Thyroid gland (tissue), 4 donors: ENCODE results near the gene GIMAP1. TPM values are rescaled to one million over a fixed set of nuclear protein-coding genes. Genes with fewer than 3 reads are reported as not detected.
"Not testable (repeated sequence)": the region's sequence is repeated elsewhere in the genome, so short reads cannot be mapped to it uniquely, and the experiment has no call there.

Experiments
- DNase-seq, 2 donors: peaks; one replicate each; pipeline ENCODE4 v3.0.0-alpha.2; 2019
- H3K27ac ChIP-seq, 3 donors: fragments of 200-600 bp; sonication (generic); 1 replicate in 2 of 3; 2 replicates in 1 of 3; pipeline ENCODE4 v1.5.1; 2016 to 2019; ENCODE audit warnings: mild to moderate bottlenecking in 1 of 3, moderate library complexity in 1 of 3
- H3K27me3 ChIP-seq: fragments of 200-600 bp; sonication (generic); one replicate; pipeline ENCODE4 v1.5.1; 2019
- H3K36me3 ChIP-seq, 2 donors: fragments of 200-600 bp; sonication (generic); one replicate each; pipeline ENCODE4 v1.5.1; 2016 to 2019
- H3K4me1 ChIP-seq, 2 donors: fragments of 200-600 bp; sonication (generic); one replicate each; pipeline ENCODE4 v1.5.1; 2017 to 2019
- H3K4me3 ChIP-seq, 3 donors: fragments of 200-600 bp; sonication (generic); replicated peaks in 1 of 3; 1 replicate in 2 of 3; 2 replicates in 1 of 3; pipeline ENCODE4 v1.5.1; 2016; ENCODE audit warnings: mild to moderate bottlenecking in 1 of 3
- H3K9me3 ChIP-seq: fragments of 200-600 bp; sonication (generic); one replicate; pipeline ENCODE4 v1.5.1; 2017
- CTCF ChIP-seq, 6 experiments: fragments of 200-600 bp in 3 of 6; fragments of 450-650 bp in 3 of 6; sonication (generic) in 3 of 6; IDR thresholded peaks; one replicate each; pipeline ENCODE4 v1.5.1; 2016 to 2019; ENCODE audit warnings: antibody characterized with exemption in 6 of 6, mild to moderate bottlenecking in 2 of 6, inconsistent platforms in 1 of 6, moderate library complexity in 1 of 6
- POLR2A ChIP-seq, 2 donors: fragments of 450-650 bp; IDR thresholded peaks; one replicate each; pipeline ENCODE4 v1.6.1; 2017; ENCODE audit warnings: antibody characterized with exemption in 2 of 2, mild to moderate bottlenecking in 2 of 2, moderate library complexity in 1 of 2
- WGBS, 2 donors: methylation state at CpG; one replicate each; pipeline ENCODE4 v1.1.5; 2017; 5-methylcytosine and 5-hydroxymethylcytosine counted together
- intact Hi-C: fragments of 100-400 bp; cut with DNase I; formaldehyde crosslinking; loops from one replicate; pipeline ENCODE4 v1.15.1; 2023
- total RNA-seq, 4 donors: library from RNA; depleted of rRNA; stranded (reverse); fragments of >200 nt; gene quantifications; one replicate each; pipeline ENCODE4 v1.2.3, GENCODE V29; 2016

GIMAP1 gene
- 10 to 100 TPM in 2 of 4 donors, 1 to 10 TPM in 2; 6.7 to 23.6 (median 9.6) TPM for total RNA-seq

GRCh38 chr7:150716368-150716767 lies at the start of gene GIMAP1:
TSS of gene GIMAP1 (plus strand) at chr7:150716613. CDS start at chr7:150719048, 2,435 bp downstream.
- WGBS, 2 donors, result 33 to 34% methylated on average over 5 of the region's 5 CpGs
- H3K27me3 ChIP-seq, result no peaks in the 10 kb centered on the region
- peaks cover 0 to 7% of the 10 kb centered on the region in 2 donors for H3K4me1 ChIP-seq
- intact Hi-C loops, result no loop called here
- H3K36me3 ChIP-seq, result no peaks in the 10 kb centered on the region
- TF ChIP-seq CTCF (IDR thresholded peaks at IDR 0.05), result no peak
- TF ChIP-seq POLR2A (IDR thresholded peaks at IDR 0.05), result peak in 1 of 2 donors; percentile 38
- H3K9me3 ChIP-seq, result no peaks in the 10 kb centered on the region
- peak within 1 kb of the TSS; percentile 52 to 53 (median 52) for H3K27ac ChIP-seq
- peak within 1 kb of the TSS in 1 of 3 donors; percentile 19 for H3K4me3 ChIP-seq
- peak; percentile 23 to 38 for DNase-seq

- TF ChIP-seq CTCF (IDR thresholded peaks at IDR 0.05), result no peak
- TF ChIP-seq POLR2A (IDR thresholded peaks at IDR 0.05), result no peak
- DNase-seq, result no peak
- Histone ChIP-seq H3K9me3 (no peaks in the 10 kb centered on the region), H3K27ac (no peak overlapping the region), H3K4me3 (no peak overlapping the region), H3K27me3 (no peaks in the 10 kb centered on the region), H3K36me3 (no peaks in the 10 kb centered on the region), H3K4me1 (no peaks in the 10 kb centered on the region)
- WGBS, 2 donors, result 58 to 71% methylated on average over 1 of the region's 1 CpG
- intact Hi-C loops, result no loop called here
These were observed 47.9 kb upstream of the GIMAP1 start for GRCh38 chr7:150668472-150668911.

- Histone ChIP-seq H3K4me3 (no peak overlapping the region), H3K36me3 (no peaks in the 10 kb centered on the region), H3K27ac (no peak overlapping the region), H3K9me3 (no peaks in the 10 kb centered on the region), H3K4me1 (no peaks in the 10 kb centered on the region), H3K27me3 (no peaks in the 10 kb centered on the region)
- DNase-seq, result no peak
- intact Hi-C loops, result no loop called here
- no peak for TF ChIP-seq CTCF (IDR thresholded peaks at IDR 0.05)
- TF ChIP-seq POLR2A (IDR thresholded peaks at IDR 0.05), result no peak
These were observed 47.4 kb upstream of the GIMAP1 start for GRCh38 chr7:150668977-150669376.

GRCh38 chr7:150671798-150672585 lies 44.4 kb upstream of the GIMAP1 start:
- H3K4me1 ChIP-seq, intact Hi-C loops: not testable (repeated sequence)
- WGBS, 2 donors, result 90 to 94% methylated on average over 7 of the region's 7 CpGs

GRCh38 chr7:150675714-150676113 lies 40.7 kb upstream of the GIMAP1 start:
- DNase-seq, result no peak
- H3K4me1 ChIP-seq, result no peaks in the 10 kb centered on the region
- H3K36me3 ChIP-seq, result no peaks in the 10 kb centered on the region
- no peaks in the 10 kb centered on the region for H3K27me3 ChIP-seq
- intact Hi-C loops, result no loop called here
- TF ChIP-seq POLR2A (IDR thresholded peaks at IDR 0.05), result no peak
- no peak for TF ChIP-seq CTCF (IDR thresholded peaks at IDR 0.05)
- no peaks in the 10 kb centered on the region for H3K9me3 ChIP-seq
- H3K27ac ChIP-seq, result peak overlapping the region; percentile 5 to 50 (median 32)
- WGBS, 2 donors, result 61 to 68% methylated on average over 2 of the region's 2 CpGs
- H3K4me3 ChIP-seq, result no peak overlapping the region

More at GRCh38 chr7:150671798-150672585, 44.4 kb upstream of the GIMAP1 start:
- not testable (repeated sequence) for H3K9me3 ChIP-seq, H3K4me3 ChIP-seq, H3K36me3 ChIP-seq, DNase-seq, H3K27ac ChIP-seq, H3K27me3 ChIP-seq

GRCh38 chr7:150676276-150676675 lies 40.1 kb upstream of the GIMAP1 start:
- H3K36me3 ChIP-seq, H3K4me1 ChIP-seq, H3K27me3 ChIP-seq, DNase-seq, H3K4me3 ChIP-seq, intact Hi-C loops, H3K27ac ChIP-seq, H3K9me3 ChIP-seq: not testable (repeated sequence)

- H3K9me3 ChIP-seq, H3K4me1 ChIP-seq, H3K4me3 ChIP-seq, H3K27ac ChIP-seq, H3K36me3 ChIP-seq, intact Hi-C loops, DNase-seq, H3K27me3 ChIP-seq: not testable (repeated sequence)
- WGBS, 2 donors, result 59 to 60% methylated on average over 3 of the region's 3 CpGs
These were observed 39.6 kb upstream of the GIMAP1 start for GRCh38 chr7:150676854-150677253.

GRCh38 chr7:150678601-150679000 lies 37.8 kb upstream of the GIMAP1 start:
- H3K36me3 ChIP-seq, H3K27me3 ChIP-seq, H3K27ac ChIP-seq, H3K4me1 ChIP-seq, H3K9me3 ChIP-seq, H3K4me3 ChIP-seq, DNase-seq, intact Hi-C loops: not testable (repeated sequence)
- 79 to 91% methylated on average over 8 to 11 of the region's 11 CpGs for WGBS, 2 donors

- DNase-seq, H3K27ac ChIP-seq, H3K9me3 ChIP-seq, intact Hi-C loops, H3K36me3 ChIP-seq, H3K4me1 ChIP-seq, H3K4me3 ChIP-seq, H3K27me3 ChIP-seq: not testable (repeated sequence)
- 72 to 77% methylated on average over 2 of the region's 2 CpGs for WGBS, 2 donors
These were observed 36.0 kb upstream of the GIMAP1 start for GRCh38 chr7:150680364-150680763.
